LNCAP (cell line): ENCODE measurements around the gene PTPRK.

Experiments used
- CTCF ChIP-seq: fragments of 450-650 bp; IDR thresholded peaks from 2 replicates; pipeline ENCODE4 v1.5.1; 2017; ENCODE audit warnings: mild to moderate bottlenecking

PTPRK gene

GRCh38 chr6:128135325-128135724 lies 385.1 kb downstream of the PTPRK start:
- no peak for TF ChIP-seq CTCF

- no peak for TF ChIP-seq CTCF
These were observed 388.8 kb downstream of the PTPRK start for GRCh38 chr6:128131566-128131965.

GRCh38 chr6:128131036-128131435 lies 389.4 kb downstream of the PTPRK start:
- TF ChIP-seq CTCF: no peak

GRCh38 chr6:128129679-128130078 lies 390.7 kb downstream of the PTPRK start:
- TF ChIP-seq CTCF: no peak

GRCh38 chr6:128127650-128128049 lies 392.7 kb downstream of the PTPRK start:
- TF ChIP-seq CTCF: no peak

GRCh38 chr6:128124713-128125112 lies 395.7 kb downstream of the PTPRK start:
- no peak for TF ChIP-seq CTCF

GRCh38 chr6:128121610-128122009 lies 398.8 kb downstream of the PTPRK start:
- no peak for TF ChIP-seq CTCF

GRCh38 chr6:128121190-128121589 lies 399.2 kb downstream of the PTPRK start:
- no peak for TF ChIP-seq CTCF
